CD14-positive monocyte (primary cell): ENCODE results near the gene LCN2. TPM values are rescaled to one million over a fixed set of nuclear protein-coding genes. Genes with fewer than 3 reads are reported as not detected.

Source experiments
- DNase-seq, 3 donors: peaks; one replicate each; pipeline ENCODE4 v3.0.0-alpha.2; 2011 to 2022
- H2AFZ ChIP-seq: 2 replicates; pipeline ENCODE4 v1.6.0; 2012; ENCODE audit warnings: mild to moderate bottlenecking, low read depth, low read length, inconsistent platforms; ENCODE audit not compliant: insufficient read depth, poor library complexity, severe bottlenecking
- H3K27ac ChIP-seq, 2 donors: 1 replicate in 1 of 2; 2 replicates in 1 of 2; pipeline ENCODE4 v1.5.1; 2012 to 2013; ENCODE audit warnings: low read length in 2 of 2, control low read depth in 1 of 2, inconsistent platforms in 1 of 2, low read depth in 1 of 2, mild to moderate bottlenecking in 1 of 2
- H3K27me3 ChIP-seq, 2 donors: one replicate each; pipeline versions ENCODE4 v1.6.0 to v1.6.1; 2011 to 2013; ENCODE audit warnings: low read length in 2 of 2; ENCODE audit not compliant: control insufficient read depth in 2 of 2, insufficient read depth in 2 of 2
- H3K36me3 ChIP-seq, 2 donors: replicated peaks in 1 of 2; 1 replicate in 1 of 2; 2 replicates in 1 of 2; pipeline versions ENCODE4 v1.5.1 to v1.6.1; 2012 to 2013; ENCODE audit warnings: low read length in 2 of 2, control low read depth in 1 of 2, inconsistent platforms in 1 of 2, mild to moderate bottlenecking in 1 of 2; ENCODE audit not compliant: insufficient read depth in 2 of 2, control insufficient read depth in 1 of 2
- H3K4me1 ChIP-seq, 2 donors: 1 replicate in 1 of 2; 2 replicates in 1 of 2; pipeline versions ENCODE4 v1.5.1 to v1.6.1; 2012 to 2013; ENCODE audit warnings: low read length in 2 of 2, control low read depth in 1 of 2, inconsistent platforms in 1 of 2, mild to moderate bottlenecking in 1 of 2, moderate library complexity in 1 of 2; ENCODE audit not compliant: insufficient read depth in 2 of 2, control insufficient read depth in 1 of 2
- H3K4me2 ChIP-seq: replicated peaks from 2 replicates; pipeline ENCODE3; 2012; ENCODE audit warnings: low read length, moderate library complexity, mild to moderate bottlenecking; ENCODE audit not compliant: poor library complexity, severe bottlenecking; ENCODE audit errors: extremely low read depth
- H3K4me3 ChIP-seq, 3 experiments: fragments of 200-600 bp in 1 of 3; sonication (generic) in 1 of 3; replicated peaks in 1 of 3; 1 replicate in 2 of 3; 2 replicates in 1 of 3; pipeline ENCODE4 v1.5.1; 2011 to 2013; ENCODE audit warnings: low read length in 3 of 3, mild to moderate bottlenecking in 3 of 3, control low read depth in 2 of 3, low read depth in 2 of 3, inconsistent platforms in 1 of 3, moderate library complexity in 1 of 3
- H3K79me2 ChIP-seq: 2 replicates; pipeline ENCODE4 v1.6.0; 2012; ENCODE audit warnings: mild to moderate bottlenecking, control low read depth, inconsistent platforms, low read length, moderate library complexity; ENCODE audit not compliant: insufficient read depth
- H3K9ac ChIP-seq: 2 replicates; pipeline ENCODE4 v1.6.0; 2017; ENCODE audit warnings: low read length, mild to moderate bottlenecking; ENCODE audit not compliant: insufficient read depth, poor library complexity, severe bottlenecking
- H3K9me3 ChIP-seq, 2 donors: replicated peaks in 1 of 2; 1 replicate in 1 of 2; 2 replicates in 1 of 2; pipeline versions ENCODE4 v1.5.1 to v1.6.1; 2012 to 2013; ENCODE audit warnings: low read length in 2 of 2, control low read depth in 1 of 2; ENCODE audit not compliant: control insufficient read depth in 1 of 2, insufficient read depth in 1 of 2
- H4K20me1 ChIP-seq: 2 replicates; pipeline ENCODE4 v1.6.0; 2012; ENCODE audit warnings: mild to moderate bottlenecking, low read length, control low read depth, moderate library complexity; ENCODE audit not compliant: insufficient read depth
- H3K27ac Mint-ChIP-seq, 7 donors: one replicate each; pipeline ENCODE4 v1.8.0; 2020; ENCODE audit warnings: mild to moderate bottlenecking in 7 of 7, mixed read lengths in 7 of 7, moderate library complexity in 6 of 7, inconsistent platforms in 2 of 7
- H3K27me3 Mint-ChIP-seq, 3 donors: one replicate each; pipeline ENCODE4 v1.8.0; 2021 to 2022; ENCODE audit warnings: low read depth in 3 of 3, mild to moderate bottlenecking in 3 of 3, mixed read lengths in 3 of 3, moderate library complexity in 3 of 3, inconsistent platforms in 1 of 3
- H3K36me3 Mint-ChIP-seq, 2 donors: one replicate each; pipeline ENCODE4 v1.8.0; 2020; ENCODE audit warnings: mixed read lengths in 2 of 2, inconsistent platforms in 1 of 2, mild to moderate bottlenecking in 1 of 2
- H3K4me1 Mint-ChIP-seq: one replicate; pipeline ENCODE4 v1.8.0; 2020; ENCODE audit warnings: mild to moderate bottlenecking, mixed read lengths
- H3K4me3 Mint-ChIP-seq, 2 donors: one replicate each; pipeline ENCODE4 v1.8.0; 2020; ENCODE audit warnings: mild to moderate bottlenecking in 2 of 2, mixed read lengths in 2 of 2, moderate library complexity in 1 of 2
- H3K9me3 Mint-ChIP-seq, 7 donors: one replicate each; pipeline ENCODE4 v1.8.0; 2020 to 2022; ENCODE audit warnings: mixed read lengths in 7 of 7, mild to moderate bottlenecking in 6 of 7, moderate library complexity in 6 of 7, inconsistent platforms in 2 of 7
- WGBS: methylation state at CpG from one replicate; pipeline ENCODE4 v1.1.5; 2013; ENCODE audit warnings: missing lambda C conversion rate; ENCODE audit not compliant: insufficient coverage; 5-methylcytosine and 5-hydroxymethylcytosine counted together
- intact Hi-C, 2 donors: fragments of 100-400 bp; cut with micrococcal nuclease; formaldehyde crosslinking; loops; one replicate each; pipeline versions ENCODE4 v1.15.0 to v1.15.1; 2023
- polyA plus RNA-seq, 3 donors: library from polyadenylated mRNA; depleted of rRNA in 1 of 3; unstranded in 2 of 3; stranded (reverse) in 1 of 3; fragments of 300-500 nt in 2 of 3; fragments of >200 nt in 1 of 3; fragmentation: Illumina TruSeq in 2 of 3; gene quantifications; 1 replicate in 2 of 3; 2 replicates in 1 of 3; pipeline ENCODE4 v1.2.3, GENCODE V29; 2012 to 2021
- TF ChIP-seq, protein P1 (sequence below): fragments of 200-600 bp; IDR thresholded peaks from one replicate; pipeline ENCODE4 v1.8.0; 2022; ENCODE audit warnings: antibody characterized with exemption, mild to moderate bottlenecking

LCN2 gene
- polyA plus RNA-seq, 3 donors: 0.83 TPM; not detected in 2

DNA sequence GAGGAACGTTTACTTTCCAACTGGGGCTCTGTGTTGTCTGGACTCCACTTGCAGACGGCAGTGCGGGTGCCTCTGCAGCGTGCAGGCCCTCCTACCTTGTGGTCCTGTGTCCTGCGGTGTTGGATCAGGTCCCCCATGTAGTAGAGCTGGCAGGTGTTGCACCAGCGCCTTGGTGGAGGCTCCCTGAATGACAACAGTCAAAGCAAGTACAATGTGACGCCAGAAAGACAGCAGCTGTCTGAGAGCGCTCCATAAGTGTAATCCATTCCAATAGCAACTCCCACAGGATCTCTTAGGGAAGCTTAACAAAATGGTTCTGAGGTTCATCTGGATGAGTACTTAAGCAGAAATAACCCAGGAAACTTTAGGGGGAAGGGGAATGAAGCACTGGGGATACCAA, 20.7 kb downstream of the LCN2 start:
- Mint-ChIP-seq H3K27ac (peak overlapping the region in 1 of 7 donors; percentile 14), H3K36me3 (peaks cover 58 to 82% of the 10 kb centered on the region in 2 donors), H3K4me1 (no peaks in the 10 kb centered on the region), H3K27me3 (peaks cover 0 to 2% (median 0%) of the 10 kb centered on the region in 3 donors), H3K9me3 (no peaks in the 10 kb centered on the region), H3K4me3 (no peak overlapping the region)
- Histone ChIP-seq H3K4me1 (no peaks in the 10 kb centered on the region), H3K79me2 (no peaks in the 10 kb centered on the region), H3K27ac (no peak overlapping the region), H3K9me3 (no peaks in the 10 kb centered on the region), H3K9ac (no peak overlapping the region), H2AFZ (no peak overlapping the region), H3K36me3 (peaks cover 52 to 60% of the 10 kb centered on the region in 2 donors), H3K4me2 (no peak overlapping the region), H3K4me3 (no peak overlapping the region), H4K20me1 (no peaks in the 10 kb centered on the region), H3K27me3 (no peaks in the 10 kb centered on the region)
- intact Hi-C loops: no loop called here
- TF ChIP-seq, protein P1, sequence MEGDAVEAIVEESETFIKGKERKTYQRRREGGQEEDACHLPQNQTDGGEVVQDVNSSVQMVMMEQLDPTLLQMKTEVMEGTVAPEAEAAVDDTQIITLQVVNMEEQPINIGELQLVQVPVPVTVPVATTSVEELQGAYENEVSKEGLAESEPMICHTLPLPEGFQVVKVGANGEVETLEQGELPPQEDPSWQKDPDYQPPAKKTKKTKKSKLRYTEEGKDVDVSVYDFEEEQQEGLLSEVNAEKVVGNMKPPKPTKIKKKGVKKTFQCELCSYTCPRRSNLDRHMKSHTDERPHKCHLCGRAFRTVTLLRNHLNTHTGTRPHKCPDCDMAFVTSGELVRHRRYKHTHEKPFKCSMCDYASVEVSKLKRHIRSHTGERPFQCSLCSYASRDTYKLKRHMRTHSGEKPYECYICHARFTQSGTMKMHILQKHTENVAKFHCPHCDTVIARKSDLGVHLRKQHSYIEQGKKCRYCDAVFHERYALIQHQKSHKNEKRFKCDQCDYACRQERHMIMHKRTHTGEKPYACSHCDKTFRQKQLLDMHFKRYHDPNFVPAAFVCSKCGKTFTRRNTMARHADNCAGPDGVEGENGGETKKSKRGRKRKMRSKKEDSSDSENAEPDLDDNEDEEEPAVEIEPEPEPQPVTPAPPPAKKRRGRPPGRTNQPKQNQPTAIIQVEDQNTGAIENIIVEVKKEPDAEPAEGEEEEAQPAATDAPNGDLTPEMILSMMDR: no peak
- DNase-seq: no peak
- WGBS: 100% methylated on average over 6 of the region's 8 CpGs

DNA sequence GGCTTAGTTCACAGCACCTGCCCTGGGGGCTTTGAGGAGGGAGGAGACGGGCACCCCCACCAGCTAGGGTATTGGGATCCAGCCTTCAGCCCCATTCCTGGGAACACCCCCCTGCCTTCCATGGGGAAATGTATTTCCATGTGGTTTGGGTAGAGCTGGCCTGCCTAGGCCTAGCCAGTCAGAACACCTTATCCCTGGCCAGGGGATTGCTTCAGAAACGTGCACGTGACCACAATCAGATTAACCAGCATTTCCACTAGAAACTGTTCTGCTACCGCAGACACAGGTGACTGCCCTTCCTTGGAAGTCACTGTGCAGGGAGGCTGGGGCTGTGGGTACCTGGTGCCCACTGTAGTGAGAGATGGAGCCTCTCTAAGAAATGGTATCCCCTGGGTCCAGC, 24.8 kb downstream of the LCN2 start:
- Histone ChIP-seq H3K4me1 (no peaks in the 10 kb centered on the region), H3K27ac (no peak overlapping the region), H2AFZ (no peak overlapping the region), H3K9me3 (peaks cover 0 to 5% of the 10 kb centered on the region in 2 donors), H3K4me2 (no peak overlapping the region), H3K79me2 (no peaks in the 10 kb centered on the region), H3K9ac (no peak overlapping the region), H4K20me1 (no peaks in the 10 kb centered on the region), H3K36me3 (peaks cover 60 to 71% of the 10 kb centered on the region in 2 donors), H3K4me3 (no peak overlapping the region), H3K27me3 (no peaks in the 10 kb centered on the region)
- DNase-seq: no peak
- peaks cover 62 to 85% of the 10 kb centered on the region in 2 donors for H3K36me3 Mint-ChIP-seq
- peaks cover 1 to 4% (median 4%) of the 10 kb centered on the region in 7 donors for H3K9me3 Mint-ChIP-seq
- H3K4me1 Mint-ChIP-seq: no peaks in the 10 kb centered on the region
- WGBS: no CpG with 5 or more reads among the region's 4 CpGs
- no peak overlapping the region for H3K4me3 Mint-ChIP-seq
- TF ChIP-seq, protein P1: no peak
- intact Hi-C loops: no loop called here
- no peak overlapping the region for H3K27ac Mint-ChIP-seq
- H3K27me3 Mint-ChIP-seq: peaks cover 0 to 2% (median 0%) of the 10 kb centered on the region in 3 donors
